T-cell (primary cell): Measurements from ENCODE around the gene IRAK1. TPM values are rescaled to one million over a fixed set of nuclear protein-coding genes. Genes with fewer than 3 reads are reported as not detected.
A peak's percentile ranks its signal among the peaks of the same experiment; 100 is the strongest.

Experiments
- ATAC-seq, 4 experiments: fragments of 200-7000 bp in 3 of 4; fragments of 150-1000 bp in 1 of 4; cut with Tn5 transposase; replicated peaks in 1 of 4; 1 replicate in 3 of 4; 2 replicates in 1 of 4; pipeline ENCODE4 v1.10.0; 2021; ENCODE audit warnings: moderate library complexity in 3 of 4, mild to moderate bottlenecking in 2 of 4, moderate number of reproducible peaks in 1 of 4
- CTCF ChIA-PET, 2 donors: fragments of 300-600 bp; sonication (Branson Sonifier 250); formaldehyde crosslinking; loops; one replicate each; lab custom pipeline; 2022; ENCODE audit warnings: antibody characterized with exemption in 2 of 2; lab: Charles Lee
- POLR2A ChIA-PET, 2 donors: fragments of 300-600 bp; sonication (Branson Sonifier 250); formaldehyde crosslinking; loops; one replicate each; lab custom pipeline; 2022; ENCODE audit warnings: antibody characterized with exemption in 2 of 2; lab: Charles Lee
- DNase-seq, 35 experiments: peaks; one replicate each; pipeline versions ENCODE4 v3.0.0 to v3.0.0-alpha.2; 2013 to 2023
- H3K27ac ChIP-seq: one replicate; pipeline ENCODE4 v1.5.1; 2013; ENCODE audit warnings: low read length
- H3K27me3 ChIP-seq, 2 experiments: replicated peaks in 1 of 2; 1 replicate in 1 of 2; 2 replicates in 1 of 2; pipeline versions ENCODE4 v1.6.1 to v1.7.0; 2013; ENCODE audit warnings: low read length in 1 of 2, mixed read lengths in 1 of 2; ENCODE audit not compliant: control insufficient read depth in 2 of 2, insufficient read depth in 2 of 2; ENCODE audit errors: extremely low read depth in 1 of 2
- H3K36me3 ChIP-seq, 2 donors: 1 replicate in 1 of 2; 2 replicates in 1 of 2; pipeline versions ENCODE4 v1.6.1 to v1.7.0; 2013; ENCODE audit warnings: low read length in 1 of 2; ENCODE audit not compliant: control insufficient read depth in 2 of 2, insufficient read depth in 1 of 2; ENCODE audit errors: extremely low read depth in 1 of 2
- H3K4me1 ChIP-seq, 2 experiments: 1 replicate in 1 of 2; 2 replicates in 1 of 2; pipeline versions ENCODE4 v1.6.1 to v1.7.0; 2013; ENCODE audit warnings: low read length in 2 of 2, mixed read lengths in 1 of 2; ENCODE audit not compliant: insufficient read depth in 2 of 2, control insufficient read depth in 1 of 2; ENCODE audit errors: extremely low read depth in 1 of 2
- H3K4me3 ChIP-seq, 2 donors: 1 replicate in 1 of 2; 2 replicates in 1 of 2; pipeline versions ENCODE4 v1.5.1 to v1.7.0; 2013; ENCODE audit warnings: mild to moderate bottlenecking in 2 of 2, low read length in 1 of 2, moderate library complexity in 1 of 2; ENCODE audit not compliant: control insufficient read depth in 1 of 2; ENCODE audit errors: extremely low read depth in 1 of 2
- H3K9me3 ChIP-seq: 2 replicates; pipeline ENCODE4 v1.7.0; 2013
- H3K27ac Mint-ChIP-seq, 2 donors: one replicate each; pipeline ENCODE4 v1.8.0; 2020 to 2021; ENCODE audit warnings: mild to moderate bottlenecking in 2 of 2, mixed read lengths in 2 of 2
- H3K27me3 Mint-ChIP-seq, 2 donors: one replicate each; pipeline ENCODE4 v1.8.0; 2021 to 2022; ENCODE audit warnings: mixed read lengths in 2 of 2
- H3K36me3 Mint-ChIP-seq: one replicate; pipeline ENCODE4 v1.8.0; 2021; ENCODE audit warnings: mixed read lengths
- H3K4me1 Mint-ChIP-seq, 3 donors: one replicate each; pipeline ENCODE4 v1.8.0; 2020 to 2022; ENCODE audit warnings: mixed read lengths in 3 of 3, mild to moderate bottlenecking in 1 of 3
- H3K4me3 Mint-ChIP-seq, 3 donors: one replicate each; pipeline ENCODE4 v1.8.0; 2020 to 2022; ENCODE audit warnings: mild to moderate bottlenecking in 3 of 3, mixed read lengths in 3 of 3, moderate library complexity in 3 of 3
- H3K9me3 Mint-ChIP-seq, 3 donors: one replicate each; pipeline ENCODE4 v1.8.0; 2020 to 2022; ENCODE audit warnings: mixed read lengths in 3 of 3
- WGBS: methylation state at CpG from one replicate; pipeline ENCODE4 v1.1.5; 2013; ENCODE audit warnings: missing lambda C conversion rate; ENCODE audit not compliant: insufficient coverage; 5-methylcytosine and 5-hydroxymethylcytosine counted together
- total RNA-seq, 35 experiments: library from RNA in 6 of 35; stranded (reverse) in 6 of 35; fragments of 120-200 nt in 1 of 35; gene quantifications; one replicate each; pipeline versions ENCODE4 v1.2.1 to v1.2.4 and lab custom pipeline; 2013 to 2026

IRAK1 gene
- total RNA-seq, 5 donors from 2014 or later (not counting 1 experiment from before 2014, with no cell fraction given) = 66.5 to 102 (median 85.0) TPM

DNA sequence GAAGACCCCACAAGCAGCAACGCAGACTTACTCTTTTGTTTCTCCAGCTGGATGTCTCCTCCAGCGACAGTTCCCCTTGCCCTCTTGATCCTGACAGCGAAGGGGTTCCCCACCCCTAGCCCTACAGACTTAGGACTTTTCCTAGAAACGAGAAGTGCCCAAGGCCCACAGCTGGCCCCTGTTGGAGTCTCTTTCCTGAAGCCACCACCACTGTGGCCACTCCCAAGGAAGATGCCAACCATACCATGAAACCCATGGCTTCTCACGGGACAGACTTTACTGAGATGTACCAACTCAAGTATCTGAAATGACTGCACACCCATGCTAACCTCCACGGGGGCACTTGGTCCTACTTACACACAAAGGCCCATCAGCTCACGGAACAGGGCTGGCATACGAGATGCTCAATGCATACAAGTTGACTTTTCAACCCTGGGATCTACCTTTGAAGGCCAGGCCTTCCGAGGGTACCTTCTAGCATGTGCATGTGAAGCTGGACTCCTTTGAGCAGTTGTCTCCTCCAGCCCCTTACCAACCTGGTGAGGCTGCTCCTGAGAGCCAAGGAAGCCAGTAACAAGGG lies 924 bp upstream of the IRAK1 start:
- Histone ChIP-seq H3K27ac (peak overlapping the region; percentile 74), H3K4me1 (peaks cover 0 to 42% of the 10 kb centered on the region in 2 experiments), H3K9me3 (no peaks in the 10 kb centered on the region), H3K27me3 (no peaks in the 10 kb centered on the region), H3K4me3 (peak overlapping the region; percentile 11 to 54), H3K36me3 (peaks cover 2 to 22% of the 10 kb centered on the region in 2 donors)
- H3K27me3 Mint-ChIP-seq = peaks cover 0 to 8% of the 10 kb centered on the region in 2 donors
- H3K27ac Mint-ChIP-seq = peak overlapping the region; percentile 92 to 94
- DNase-seq (no peak), ATAC-seq (no peak)
- no peaks in the 10 kb centered on the region for H3K9me3 Mint-ChIP-seq
- ChIA-PET POLR2A (interaction anchor here in 1 of 2 donors (0.5 kb wide), 1 partner anchor 69 kb away, joined by 3 read pairs; no protein-coding TSS in a partner anchor), CTCF (interaction anchor here in 1 of 2 donors (0.6 kb wide), 1 partner anchor 20 kb away, joined by 3 read pairs; no protein-coding TSS in a partner anchor)
- peaks cover 3% of the 10 kb centered on the region for H3K36me3 Mint-ChIP-seq
- peak overlapping the region; percentile 80 to 88 (median 87) for H3K4me3 Mint-ChIP-seq
- peaks cover 5 to 19% (median 19%) of the 10 kb centered on the region in 3 donors for H3K4me1 Mint-ChIP-seq
- 12% methylated on average over 5 of the region's 9 CpGs for WGBS

- peaks cover 5 to 27% (median 26%) of the 10 kb centered on the region in 3 donors for H3K4me1 Mint-ChIP-seq
- H3K27ac Mint-ChIP-seq = peak overlapping the region; percentile 89 to 93
- no peaks in the 10 kb centered on the region for H3K9me3 Mint-ChIP-seq
- H3K27me3 ChIP-seq = no peaks in the 10 kb centered on the region
- H3K4me1 ChIP-seq = peaks cover 0 to 46% of the 10 kb centered on the region in 2 experiments
- no peaks in the 10 kb centered on the region for H3K9me3 ChIP-seq
- H3K4me3 Mint-ChIP-seq = peak overlapping the region; percentile 77 to 84 (median 84)
- CTCF ChIA-PET = interaction anchor here in 1 of 2 donors (0.8 kb wide), 1 partner anchor 116 kb away, joined by 3 read pairs; no protein-coding TSS in a partner anchor
- ATAC-seq = peak; percentile 9 to 22 (median 16)
- H3K27me3 Mint-ChIP-seq = peaks cover 0 to 8% of the 10 kb centered on the region in 2 donors
- DNase-seq = peak in 4 of 35 experiments; percentile 10 to 33 (median 16)
- WGBS = 0% methylated on average over 34 of the region's 45 CpGs
- H3K36me3 Mint-ChIP-seq = peaks cover 3% of the 10 kb centered on the region
- POLR2A ChIA-PET = no interaction called here
- peak overlapping the region; percentile 68 for H3K27ac ChIP-seq
- H3K36me3 ChIP-seq = peaks cover 2 to 20% of the 10 kb centered on the region in 2 donors
- H3K4me3 ChIP-seq = peak overlapping the region; percentile 49 to 55
Observed at GRCh38 chrX:154019061-154019621, 561 bp downstream of the IRAK1 start.

DNA sequence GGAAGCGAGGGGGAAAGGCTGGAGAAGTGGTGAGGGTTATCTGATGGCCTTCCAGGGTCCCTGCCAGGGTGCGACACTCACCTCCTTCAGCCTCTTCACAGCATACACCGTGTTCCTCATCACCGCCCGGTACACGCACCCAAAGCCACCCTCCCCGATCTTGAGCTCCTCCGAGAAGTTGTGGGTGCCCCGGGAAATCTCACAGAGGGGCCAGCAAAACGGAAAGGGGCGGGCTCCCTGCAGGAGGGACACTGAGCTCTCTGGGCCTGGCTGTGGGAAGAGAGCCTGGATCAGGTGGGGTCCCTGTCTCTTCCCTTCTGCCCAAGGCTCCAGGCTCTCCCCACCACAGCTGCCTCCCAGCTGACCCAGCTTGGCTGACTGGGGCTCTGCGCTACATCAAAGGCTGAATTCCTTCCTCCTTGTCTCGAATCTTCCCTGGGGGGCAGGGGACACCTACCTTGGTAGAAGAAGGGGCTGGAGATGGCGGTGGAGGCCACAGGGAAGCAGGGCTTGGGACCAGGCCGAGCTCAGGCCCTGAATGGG lies 1.1 kb downstream of the IRAK1 start:
- H3K27me3 Mint-ChIP-seq = peaks cover 0 to 8% of the 10 kb centered on the region in 2 donors
- H3K27ac Mint-ChIP-seq = peak overlapping the region; percentile 89 to 93
- peak overlapping the region; percentile 68 for H3K27ac ChIP-seq
- peaks cover 2 to 20% of the 10 kb centered on the region in 2 donors for H3K36me3 ChIP-seq
- H3K9me3 Mint-ChIP-seq = no peaks in the 10 kb centered on the region
- DNase-seq = no peak
- 0% methylated on average over 1 of the region's 15 CpGs for WGBS
- H3K9me3 ChIP-seq = no peaks in the 10 kb centered on the region
- no peaks in the 10 kb centered on the region for H3K27me3 ChIP-seq
- peak overlapping the region; percentile 49 to 55 for H3K4me3 ChIP-seq
- ChIA-PET CTCF (interaction anchor here in 1 of 2 donors (0.6 kb wide), 1 partner anchor 41 kb away, joined by 3 read pairs; no protein-coding TSS in a partner anchor), POLR2A (no interaction called here)
- H3K4me1 ChIP-seq = peaks cover 0 to 51% of the 10 kb centered on the region in 2 experiments
- H3K4me1 Mint-ChIP-seq = peaks cover 5 to 28% (median 27%) of the 10 kb centered on the region in 3 donors
- H3K36me3 Mint-ChIP-seq = peaks cover 3% of the 10 kb centered on the region
- H3K4me3 Mint-ChIP-seq = peak overlapping the region; percentile 77 to 84 (median 84)
- no peak for ATAC-seq

GRCh38 chrX:154017766-154018517 lies 1.8 kb downstream of the IRAK1 start:
- Histone ChIP-seq H3K36me3 (peaks cover 2 to 26% of the 10 kb centered on the region in 2 donors), H3K27me3 (no peaks in the 10 kb centered on the region), H3K27ac (peak overlapping the region; percentile 68), H3K4me1 (peaks cover 0 to 57% of the 10 kb centered on the region in 2 experiments), H3K9me3 (no peaks in the 10 kb centered on the region), H3K4me3 (peak overlapping the region in 1 of 2 donors; percentile 55)
- Mint-ChIP-seq H3K36me3 (peaks cover 3% of the 10 kb centered on the region), H3K4me1 (peaks cover 5 to 30% (median 27%) of the 10 kb centered on the region in 3 donors), H3K4me3 (peak overlapping the region; percentile 77 to 84 (median 84)), H3K27ac (peak overlapping the region; percentile 89 to 93), H3K9me3 (no peaks in the 10 kb centered on the region), H3K27me3 (peaks cover 0 to 5% of the 10 kb centered on the region in 2 donors)
- ATAC-seq (no peak), DNase-seq (no peak)
- 79% methylated on average over 11 of the region's 26 CpGs for WGBS
- ChIA-PET CTCF (interaction anchor here in 1 of 2 donors (0.6 kb wide), 1 partner anchor 41 kb away, joined by 3 read pairs; no protein-coding TSS in a partner anchor), POLR2A (no interaction called here)

DNA sequence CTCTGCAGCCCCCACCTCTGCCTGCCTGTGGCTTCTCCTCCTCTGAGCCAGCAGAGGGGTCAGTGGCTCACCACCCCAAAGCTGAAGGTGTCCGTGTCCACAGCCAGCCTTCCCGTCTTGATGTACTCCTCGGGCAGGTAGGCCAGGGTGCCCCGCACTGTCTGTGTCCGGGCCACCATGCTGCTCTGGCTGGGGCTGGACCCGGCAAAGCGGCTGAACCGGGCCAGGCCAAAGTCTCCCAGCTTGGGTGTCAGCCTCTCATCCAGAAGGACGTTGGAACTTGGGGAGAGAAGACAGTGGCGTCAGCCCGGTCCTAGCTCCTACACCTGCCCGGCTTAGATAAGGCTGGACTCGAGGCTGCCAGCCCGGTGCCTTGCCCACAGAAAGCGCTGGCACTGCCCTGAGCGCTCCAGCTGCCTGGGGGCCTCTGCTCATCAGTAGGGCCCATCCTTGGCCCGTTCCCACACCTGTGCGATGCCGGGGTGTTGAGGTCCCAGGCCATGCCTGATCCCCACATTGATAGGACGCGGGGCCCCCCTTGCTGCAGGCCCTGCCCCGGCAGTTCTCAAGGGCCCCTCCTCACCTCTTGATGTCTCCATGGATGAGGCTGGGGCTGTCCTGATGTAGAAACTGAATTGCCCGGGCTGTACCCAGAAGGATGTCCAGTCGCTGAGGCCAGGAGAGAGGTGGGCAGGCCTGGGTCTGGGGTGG lies 3.2 kb downstream of the IRAK1 start:
- peaks cover 5 to 28% (median 25%) of the 10 kb centered on the region in 3 donors for H3K4me1 Mint-ChIP-seq
- peaks cover 0 to 4% of the 10 kb centered on the region in 2 donors for H3K27me3 Mint-ChIP-seq
- 93% methylated on average over 15 of the region's 24 CpGs for WGBS
- no peaks in the 10 kb centered on the region for H3K9me3 Mint-ChIP-seq
- Histone ChIP-seq H3K36me3 (peaks cover 6 to 32% of the 10 kb centered on the region in 2 donors), H3K27me3 (no peaks in the 10 kb centered on the region), H3K4me3 (no peak overlapping the region), H3K27ac (no peak overlapping the region), H3K9me3 (no peaks in the 10 kb centered on the region), H3K4me1 (peaks cover 0 to 57% of the 10 kb centered on the region in 2 experiments)
- peaks cover 3% of the 10 kb centered on the region for H3K36me3 Mint-ChIP-seq
- H3K27ac Mint-ChIP-seq = no peak overlapping the region
- DNase-seq (no peak), ATAC-seq (no peak)
- CTCF ChIA-PET = no interaction called here
- POLR2A ChIA-PET = no interaction called here
- H3K4me3 Mint-ChIP-seq = no peak overlapping the region
